Neural cell (in vitro differentiated cells): ENCODE results near the gene SFRP5.

ENCODE experiments used
- EP300 ChIP-seq: fragments of 450-650 bp; conservative IDR thresholded peaks from 2 replicates; pipeline ENCODE4 v1.6.1; 2014; ENCODE audit warnings: antibody characterized with exemption, mild to moderate bottlenecking, moderate library complexity; ENCODE audit not compliant: poor library complexity, severe bottlenecking
- EZH2 ChIP-seq: fragments of 200-600, 300-800 bp; shearing (Covaris generic), sonication (generic); IDR thresholded peaks from 2 replicates; pipeline ENCODE4 v1.6.1; 2014; ENCODE audit warnings: antibody characterized with exemption, low read length, borderline replicate concordance, mild to moderate bottlenecking; ENCODE audit not compliant: insufficient read depth, poor library complexity, severe bottlenecking
- MXI1 ChIP-seq: fragments of 450-650 bp; conservative IDR thresholded peaks from 2 replicates; pipeline ENCODE4 v1.6.1; 2014; ENCODE audit warnings: antibody characterized with exemption, mild to moderate bottlenecking; ENCODE audit not compliant: poor library complexity, severe bottlenecking
- POLR2AphosphoS5 ChIP-seq: IDR thresholded peaks from 2 replicates; pipeline ENCODE4 v1.6.1; 2012
- RAD21 ChIP-seq: fragments of 450-650 bp; conservative IDR thresholded peaks from 2 replicates; pipeline ENCODE4 v1.6.1; 2014; ENCODE audit warnings: antibody characterized with exemption, mild to moderate bottlenecking, moderate library complexity
- TAF1 ChIP-seq: IDR thresholded peaks from 2 replicates; pipeline ENCODE4 v1.6.1; 2012; ENCODE audit warnings: low read depth
- TF ChIP-seq, protein P1 (sequence below): fragments of 450-650 bp; IDR thresholded peaks from 2 replicates; pipeline ENCODE4 v1.5.1; 2014; ENCODE audit warnings: antibody characterized with exemption, mild to moderate bottlenecking, moderate library complexity; ENCODE audit not compliant: poor library complexity, severe bottlenecking
- TF ChIP-seq, protein P2 (sequence below): IDR thresholded peaks from 2 replicates; pipeline ENCODE4 v1.6.1; 2012; ENCODE audit warnings: borderline replicate concordance

DNA sequence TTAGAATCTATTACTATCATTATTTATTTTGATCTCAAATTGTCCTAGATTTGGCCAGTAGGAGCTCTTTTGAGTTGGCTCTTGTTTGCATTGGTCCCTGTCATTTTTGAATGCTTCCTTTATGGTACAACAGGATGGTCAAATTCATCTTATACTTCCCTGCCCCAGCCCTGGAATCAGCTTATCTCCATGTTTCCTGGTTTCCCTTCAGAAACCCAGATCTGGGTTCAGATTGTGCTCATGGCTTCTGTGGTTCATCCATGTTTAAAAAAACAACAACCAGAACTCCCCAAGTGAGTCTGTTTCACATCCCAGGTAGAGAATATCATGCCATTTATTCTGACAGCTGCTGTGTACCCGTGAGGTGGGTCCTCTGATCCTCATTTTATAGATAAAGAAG is 24.2 kb downstream of the SFRP5 start:
- TF ChIP-seq, protein P1, sequence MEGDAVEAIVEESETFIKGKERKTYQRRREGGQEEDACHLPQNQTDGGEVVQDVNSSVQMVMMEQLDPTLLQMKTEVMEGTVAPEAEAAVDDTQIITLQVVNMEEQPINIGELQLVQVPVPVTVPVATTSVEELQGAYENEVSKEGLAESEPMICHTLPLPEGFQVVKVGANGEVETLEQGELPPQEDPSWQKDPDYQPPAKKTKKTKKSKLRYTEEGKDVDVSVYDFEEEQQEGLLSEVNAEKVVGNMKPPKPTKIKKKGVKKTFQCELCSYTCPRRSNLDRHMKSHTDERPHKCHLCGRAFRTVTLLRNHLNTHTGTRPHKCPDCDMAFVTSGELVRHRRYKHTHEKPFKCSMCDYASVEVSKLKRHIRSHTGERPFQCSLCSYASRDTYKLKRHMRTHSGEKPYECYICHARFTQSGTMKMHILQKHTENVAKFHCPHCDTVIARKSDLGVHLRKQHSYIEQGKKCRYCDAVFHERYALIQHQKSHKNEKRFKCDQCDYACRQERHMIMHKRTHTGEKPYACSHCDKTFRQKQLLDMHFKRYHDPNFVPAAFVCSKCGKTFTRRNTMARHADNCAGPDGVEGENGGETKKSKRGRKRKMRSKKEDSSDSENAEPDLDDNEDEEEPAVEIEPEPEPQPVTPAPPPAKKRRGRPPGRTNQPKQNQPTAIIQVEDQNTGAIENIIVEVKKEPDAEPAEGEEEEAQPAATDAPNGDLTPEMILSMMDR: no peak
- TF ChIP-seq EP300 (no peak), POLR2AphosphoS5 (no peak), EZH2 (no peak), TAF1 (no peak), RAD21 (no peak), MXI1 (no peak)
- TF ChIP-seq, protein P2, sequence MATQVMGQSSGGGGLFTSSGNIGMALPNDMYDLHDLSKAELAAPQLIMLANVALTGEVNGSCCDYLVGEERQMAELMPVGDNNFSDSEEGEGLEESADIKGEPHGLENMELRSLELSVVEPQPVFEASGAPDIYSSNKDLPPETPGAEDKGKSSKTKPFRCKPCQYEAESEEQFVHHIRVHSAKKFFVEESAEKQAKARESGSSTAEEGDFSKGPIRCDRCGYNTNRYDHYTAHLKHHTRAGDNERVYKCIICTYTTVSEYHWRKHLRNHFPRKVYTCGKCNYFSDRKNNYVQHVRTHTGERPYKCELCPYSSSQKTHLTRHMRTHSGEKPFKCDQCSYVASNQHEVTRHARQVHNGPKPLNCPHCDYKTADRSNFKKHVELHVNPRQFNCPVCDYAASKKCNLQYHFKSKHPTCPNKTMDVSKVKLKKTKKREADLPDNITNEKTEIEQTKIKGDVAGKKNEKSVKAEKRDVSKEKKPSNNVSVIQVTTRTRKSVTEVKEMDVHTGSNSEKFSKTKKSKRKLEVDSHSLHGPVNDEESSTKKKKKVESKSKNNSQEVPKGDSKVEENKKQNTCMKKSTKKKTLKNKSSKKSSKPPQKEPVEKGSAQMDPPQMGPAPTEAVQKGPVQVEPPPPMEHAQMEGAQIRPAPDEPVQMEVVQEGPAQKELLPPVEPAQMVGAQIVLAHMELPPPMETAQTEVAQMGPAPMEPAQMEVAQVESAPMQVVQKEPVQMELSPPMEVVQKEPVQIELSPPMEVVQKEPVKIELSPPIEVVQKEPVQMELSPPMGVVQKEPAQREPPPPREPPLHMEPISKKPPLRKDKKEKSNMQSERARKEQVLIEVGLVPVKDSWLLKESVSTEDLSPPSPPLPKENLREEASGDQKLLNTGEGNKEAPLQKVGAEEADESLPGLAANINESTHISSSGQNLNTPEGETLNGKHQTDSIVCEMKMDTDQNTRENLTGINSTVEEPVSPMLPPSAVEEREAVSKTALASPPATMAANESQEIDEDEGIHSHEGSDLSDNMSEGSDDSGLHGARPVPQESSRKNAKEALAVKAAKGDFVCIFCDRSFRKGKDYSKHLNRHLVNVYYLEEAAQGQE: no peak
